Pancreas (tissue), 10 donors: ENCODE data around the gene POU6F2. TPM values are rescaled to one million over a fixed set of nuclear protein-coding genes. Genes with fewer than 3 reads are reported as not detected.

Experiments used
- ATAC-seq, 4 donors: fragments of 200-7000 bp; cut with Tn5 transposase; one replicate each; pipeline versions ENCODE4 v1.8.0 to v1.9.1; 2020; ENCODE audit warnings: mild to moderate bottlenecking in 4 of 4, moderate library complexity in 4 of 4
- DNase-seq, 6 donors: peaks; one replicate each; pipeline ENCODE4 v3.0.0-alpha.2; 2020
- FAIRE-seq: peaks from 2 replicates; lab custom pipeline; 2012; peaks lifted over from hg19 to GRCh38; lab: Jason Lieb, UNC
- H3K27ac ChIP-seq, 4 donors: fragments of 200-600 bp; sonication (generic); 1 replicate in 3 of 4; 2 replicates in 1 of 4; pipeline versions ENCODE4 v1.5.0 to v1.8.0; 2020
- H3K27me3 ChIP-seq, 4 donors: fragments of 200-600 bp; one replicate each; pipeline ENCODE4 v1.8.0; 2021
- H3K36me3 ChIP-seq, 3 donors: fragments of 200-600 bp; sonication (generic) in 1 of 3; one replicate each; pipeline versions ENCODE4 v1.5.0 to v1.8.0; 2020 to 2021
- H3K4me1 ChIP-seq, 3 donors: fragments of 200-600 bp; one replicate each; pipeline ENCODE4 v1.8.0; 2021
- H3K4me3 ChIP-seq, 4 donors: fragments of 200-600 bp; sonication (generic) in 2 of 4; one replicate each; pipeline versions ENCODE4 v1.5.0 to v1.8.0; 2020 to 2021
- H3K9me3 ChIP-seq, 4 donors: fragments of 200-600 bp; one replicate each; pipeline ENCODE4 v1.8.0; 2021
- CTCF ChIP-seq, 4 donors: fragments of 200-600 bp; sonication (generic) in 3 of 4; IDR thresholded peaks; one replicate each; pipeline versions ENCODE4 v1.5.0 to v1.8.0; 2021; ENCODE audit warnings: antibody characterized with exemption in 4 of 4
- WGBS, 2 donors: extraction: QIAGEN DNeasy Blood & Tissue Kit; methylation state at CpG; one replicate each; pipeline ENCODE4 v1.1.7; 2013; 5-methylcytosine and 5-hydroxymethylcytosine counted together
- intact Hi-C, 3 donors: fragments of 100-400 bp; cut with DNase I; formaldehyde crosslinking; loops; one replicate each; pipeline versions ENCODE4 v1.11.1 to v1.14.2; 2022
- polyA plus RNA-seq, 2 donors: library from polyadenylated mRNA; stranded (reverse); fragments of 200-250 nt; gene quantifications; one replicate each; pipeline ENCODE4 v1.2.3, GENCODE V29; 2013
- total RNA-seq, 6 donors: library from RNA; stranded (reverse); fragmentation: NEBNext Ultra II Directional in 4 of 6; extraction: Animal tissue kit (Norgen Biotek cat#: 25700) in 4 of 6; gene quantifications; one replicate each; pipeline versions ENCODE4 v1.2.1 to v1.2.4, GENCODE V29; 2021 to 2023
- donor health status: healthy with polysubstance abuse.
- donor health status: DM: no; HTN: no; CAD: no; lungs with moderate emphysema.
- donor health status: DM: no; HTN: no; CAD: no.
- donor health status: control.
- donor health status: control.
- donor health status: Bipolar disorder and iron deficiency.
- donor health status: DM: yes; HTN: yes; CAD: no.
- donor health status: DM: no; HTN: no; CAD: no.
- donor health status: DM: no; HTN: no; CAD: no.
- donor health status: DM: yes; HTN: yes; CAD: no.

Gene POU6F2
- total and polyA plus RNA-seq, 8 donors = 1.3 to 4.2 (median 2.4) TPM

DNA sequence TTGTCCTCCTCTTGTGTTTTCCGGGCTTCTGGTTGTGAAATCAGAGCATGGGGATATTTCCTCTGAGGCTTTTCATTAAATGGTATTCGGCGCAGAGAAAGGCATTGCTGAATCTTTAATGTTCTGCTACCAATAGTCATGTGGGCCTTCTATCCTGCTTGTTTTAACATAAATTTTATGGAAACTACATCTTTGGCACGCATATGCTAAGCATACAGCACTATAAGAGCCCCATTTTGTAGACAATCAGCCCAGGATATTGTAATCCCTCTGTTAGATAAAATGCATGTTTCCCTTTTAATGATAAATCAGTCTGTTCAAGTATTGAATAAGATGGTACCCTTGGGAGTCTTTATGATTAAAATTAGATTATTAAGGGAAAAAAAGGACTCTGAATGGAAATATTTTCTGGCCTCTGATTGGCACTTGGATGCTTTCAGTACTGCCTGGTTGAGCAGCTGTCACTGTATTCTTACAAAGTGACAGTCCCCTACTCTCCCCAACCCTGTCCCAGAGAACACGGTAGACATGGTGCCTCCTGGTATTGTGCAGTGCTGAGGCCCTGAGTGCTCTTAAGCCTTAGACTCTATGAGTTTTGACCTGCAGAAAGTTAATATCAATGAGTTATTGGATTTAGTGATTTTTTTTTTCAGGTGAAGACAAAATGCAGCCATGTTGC lies 256.3 kb downstream of the POU6F2 start:
- TF ChIP-seq CTCF (IDR thresholded peaks at IDR 0.05) = no peak
- Histone ChIP-seq H3K9me3 (no peaks in the 10 kb centered on the region), H3K36me3 (no peaks in the 10 kb centered on the region), H3K4me1 (no peaks in the 10 kb centered on the region), H3K27ac (no peak overlapping the region), H3K4me3 (no peak overlapping the region), H3K27me3 (no peaks in the 10 kb centered on the region)
- no peak for FAIRE-seq
- DNase-seq = no peak
- intact Hi-C loops = no loop called here
- WGBS, 2 donors = 78 to 89% methylated on average over 5 of the region's 5 CpGs
- no peak for ATAC-seq

GRCh38 chr7:39238234-39238869 lies 260.6 kb downstream of the POU6F2 start:
- H3K27me3 ChIP-seq = no peaks in the 10 kb centered on the region
- intact Hi-C loops = no loop called here
- no peaks in the 10 kb centered on the region for H3K9me3 ChIP-seq
- H3K4me3 ChIP-seq = no peak overlapping the region
- no peak for TF ChIP-seq CTCF (IDR thresholded peaks at IDR 0.05)
- no peak for ATAC-seq
- no peak for DNase-seq
- H3K27ac ChIP-seq = no peak overlapping the region
- H3K36me3 ChIP-seq = no peaks in the 10 kb centered on the region
- FAIRE-seq = no peak
- no peaks in the 10 kb centered on the region for H3K4me1 ChIP-seq
- 52 to 62% methylated on average over 12 of the region's 12 CpGs for WGBS, 2 donors

DNA sequence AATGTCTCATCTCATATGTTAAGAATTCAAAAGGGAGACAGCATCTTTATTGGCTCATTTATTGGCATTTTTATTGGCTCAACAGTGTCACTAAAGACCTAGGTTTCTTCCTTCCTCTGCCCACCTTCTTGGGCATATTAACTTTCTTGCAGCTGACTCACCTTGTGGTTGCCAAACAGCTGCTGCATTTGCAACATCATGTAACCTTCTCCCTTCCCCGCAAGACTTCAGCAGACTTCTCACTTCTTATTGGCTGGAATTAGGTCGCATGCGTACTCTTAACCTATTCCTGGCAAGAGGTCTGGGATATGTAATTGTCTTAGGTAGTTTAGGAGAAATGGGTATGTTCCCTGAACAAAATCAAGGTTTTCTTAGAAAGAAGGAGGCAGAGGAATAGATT lies 263.2 kb downstream of the POU6F2 start:
- Histone ChIP-seq H3K9me3 (no peaks in the 10 kb centered on the region), H3K36me3 (no peaks in the 10 kb centered on the region), H3K4me1 (no peaks in the 10 kb centered on the region), H3K4me3 (no peak overlapping the region), H3K27ac (no peak overlapping the region), H3K27me3 (no peaks in the 10 kb centered on the region)
- intact Hi-C loops = no loop called here
- 62 to 84% methylated on average over 3 of the region's 3 CpGs for WGBS, 2 donors
- ATAC-seq = no peak
- no peak for DNase-seq
- FAIRE-seq = no peak
- no peak for TF ChIP-seq CTCF (IDR thresholded peaks at IDR 0.05)

DNA sequence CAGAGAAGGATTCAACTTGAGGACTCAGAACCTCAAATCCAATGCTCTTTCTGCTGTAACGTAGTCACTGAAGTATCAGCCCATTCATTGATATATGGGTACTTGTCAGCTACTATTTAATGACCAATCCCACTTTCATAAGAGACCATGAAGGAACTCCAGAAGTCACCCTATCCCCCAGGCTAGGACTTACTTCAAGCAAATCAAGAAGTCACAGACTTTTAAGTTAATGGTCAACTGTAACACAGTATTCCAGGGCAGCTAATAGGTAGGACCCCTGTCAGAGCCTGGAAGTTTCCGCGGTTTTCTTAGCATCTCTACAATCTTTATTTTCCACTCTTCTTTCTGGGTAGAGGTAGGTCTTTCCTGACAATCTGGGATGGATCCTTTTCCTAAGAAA lies 269.9 kb downstream of the POU6F2 start:
- no peaks in the 10 kb centered on the region for H3K36me3 ChIP-seq
- 74 to 89% methylated on average over 3 of the region's 3 CpGs for WGBS, 2 donors
- no peak for FAIRE-seq

More for the DNA sequence above, 269.9 kb downstream of the POU6F2 start:
- Histone ChIP-seq H3K27ac (no peak overlapping the region), H3K27me3 (no peaks in the 10 kb centered on the region), H3K4me1 (no peaks in the 10 kb centered on the region), H3K4me3 (no peak overlapping the region), H3K9me3 (no peaks in the 10 kb centered on the region)
- TF ChIP-seq CTCF (IDR thresholded peaks at IDR 0.05) = no peak
- no peak for ATAC-seq
- intact Hi-C loops = no loop called here
- DNase-seq = no peak
